Cortex of kidney (tissue), 1 donor: Measurements from ENCODE around the gene RAB25.

Experiments used
- DNase-seq: peaks from one replicate; lab custom pipeline; 2025; lab: John Stamatoyannopoulos, UW

The RAB25 gene

GRCh38 chr1:156118177-156118868 lies 57.4 kb downstream of the RAB25 start:
- DNase-seq = no peak

DNA sequence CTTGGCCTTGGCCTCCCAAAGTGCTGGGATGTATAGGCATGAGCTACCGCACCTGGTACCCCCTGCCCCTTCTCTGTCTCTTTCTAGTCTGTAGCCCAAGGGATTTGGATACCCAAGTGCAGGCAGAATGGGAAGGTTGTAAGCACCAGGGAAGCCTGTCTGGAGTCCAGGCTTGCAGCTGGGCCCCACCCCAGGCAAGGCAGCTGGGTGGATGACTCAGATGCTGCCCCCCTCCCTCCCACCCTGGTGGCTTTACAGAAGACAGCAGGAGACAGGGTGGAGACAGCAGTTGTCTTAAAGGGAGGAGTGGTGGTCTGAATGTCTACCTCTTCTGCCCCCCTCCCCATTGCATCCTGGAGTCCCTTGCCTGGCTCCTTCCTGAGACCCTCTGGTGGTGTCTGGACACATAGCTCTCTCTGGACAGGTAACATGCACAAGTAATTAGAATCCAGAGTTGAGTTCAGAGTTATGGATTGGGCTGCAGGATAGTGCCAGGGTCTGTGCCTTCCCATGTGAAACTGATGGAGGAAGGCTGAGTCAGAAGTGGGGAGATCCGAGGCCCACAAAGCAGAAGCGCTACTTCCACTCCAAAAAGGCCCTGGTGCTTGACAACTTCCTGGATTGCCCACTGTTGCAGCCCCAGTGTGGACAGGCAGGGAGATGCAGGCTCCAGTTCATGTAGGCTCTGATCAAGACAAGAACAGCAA lies 58.7 kb downstream of the RAB25 start:
- no peak for DNase-seq
